Sigmoid colon (tissue), 7 donors: ENCODE measurements around the gene SPTBN2. TPM values are rescaled to one million over a fixed set of nuclear protein-coding genes. Genes with fewer than 3 reads are reported as not detected.

Experiments used
- DNase-seq: peaks from one replicate; pipeline ENCODE4 v3.0.0-alpha.2; 2019
- H3K27ac ChIP-seq, 4 donors: fragments of 200-600 bp; sonication (generic); one replicate each; pipeline ENCODE4 v1.5.1; 2016 to 2019; ENCODE audit warnings: mild to moderate bottlenecking in 1 of 4
- H3K27me3 ChIP-seq, 3 donors: fragments of 200-600 bp; sonication (generic); one replicate each; pipeline ENCODE4 v1.5.1; 2019; ENCODE audit warnings: mild to moderate bottlenecking in 1 of 3
- H3K36me3 ChIP-seq, 4 donors: fragments of 200-600 bp; sonication (generic); one replicate each; pipeline ENCODE4 v1.5.1; 2016 to 2019
- H3K4me1 ChIP-seq, 4 donors: fragments of 200-600 bp; sonication (generic); one replicate each; pipeline ENCODE4 v1.5.1; 2017 to 2019
- H3K4me3 ChIP-seq, 4 donors: fragments of 200-600 bp; sonication (generic); one replicate each; pipeline ENCODE4 v1.5.1; 2017 to 2019; ENCODE audit warnings: mild to moderate bottlenecking in 2 of 4, moderate library complexity in 1 of 4
- H3K9me3 ChIP-seq, 4 donors: fragments of 200-600 bp in 3 of 4; sonication (generic) in 3 of 4; one replicate each; pipeline versions ENCODE4 v1.5.1 to v1.6.1; 2013 to 2019
- CTCF ChIP-seq, 4 experiments: fragments of 450-650 bp in 3 of 4; fragments of 200-600 bp in 1 of 4; IDR thresholded peaks; one replicate each; pipeline ENCODE4 v1.5.1; 2016 to 2019; ENCODE audit warnings: antibody characterized with exemption in 4 of 4, mild to moderate bottlenecking in 3 of 4, moderate library complexity in 2 of 4
- EP300 ChIP-seq, 4 donors: sonication (generic); formaldehyde crosslinking; IDR thresholded peaks; one replicate each; pipeline ENCODE4 v1.6.1; 2017; ENCODE audit warnings: antibody characterized with exemption in 4 of 4
- POLR2A ChIP-seq, 2 donors: fragments of 450-650 bp; IDR thresholded peaks; one replicate each; pipeline ENCODE4 v1.6.1; 2016; ENCODE audit warnings: antibody characterized with exemption in 2 of 2, mild to moderate bottlenecking in 2 of 2, moderate library complexity in 2 of 2
- POLR2AphosphoS5 ChIP-seq, 4 donors: sonication (generic); formaldehyde crosslinking; IDR thresholded peaks; one replicate each; pipeline ENCODE4 v1.6.1; 2017; ENCODE audit warnings: antibody characterized with exemption in 4 of 4
- WGBS, 2 donors: extraction: QIAGEN DNeasy Blood & Tissue Kit; methylation state at CpG; one replicate each; pipeline ENCODE4 v1.1.7; 2013; 5-methylcytosine and 5-hydroxymethylcytosine counted together
- intact Hi-C: fragments of 100-400 bp; cut with DNase I; formaldehyde crosslinking; loops from one replicate; pipeline ENCODE4 v1.15.1; 2023
- polyA plus RNA-seq, 3 donors: library from polyadenylated mRNA; stranded (reverse); fragments of 200-250 nt; gene quantifications; one replicate each; pipeline ENCODE4 v1.2.3, GENCODE V29; 2013
- total RNA-seq, 4 donors: library from RNA; depleted of rRNA; stranded (reverse); fragments of >200 nt; gene quantifications; one replicate each; pipeline ENCODE4 v1.1.0, GENCODE V29; 2016
- donor health status: healthy with polysubstance abuse.
- donor health status: Bipolar disorder and iron deficiency.
- donor health status: healthy.

The SPTBN2 gene
- total and polyA plus RNA-seq, 7 donors, result 0.33 to 5.7 (median 4.2) TPM

- H3K27ac ChIP-seq, result no peak overlapping the region
- no peak for DNase-seq
- H3K27me3 ChIP-seq, result no peaks in the 10 kb centered on the region
- TF ChIP-seq POLR2A (IDR thresholded peaks at IDR 0.05) (no peak), EP300 (IDR thresholded peaks at IDR 0.05) (no peak), CTCF (IDR thresholded peaks at IDR 0.05) (no peak), POLR2AphosphoS5 (IDR thresholded peaks at IDR 0.05) (no peak)
- no peaks in the 10 kb centered on the region for H3K9me3 ChIP-seq
- no peaks in the 10 kb centered on the region for H3K36me3 ChIP-seq
- intact Hi-C loops, result no loop called here
- H3K4me3 ChIP-seq, result no peak overlapping the region
- 92 to 96% methylated on average over 2 of the region's 2 CpGs for WGBS, 2 donors
- no peaks in the 10 kb centered on the region for H3K4me1 ChIP-seq
Measured at GRCh38 chr11:66684635-66685034, 44.4 kb downstream of the SPTBN2 start.

- H3K27ac ChIP-seq, result no peak overlapping the region
- intact Hi-C loops, result no loop called here
- 85 to 92% methylated on average over 8 of the region's 8 CpGs for WGBS, 2 donors
- no peak for DNase-seq
- no peaks in the 10 kb centered on the region for H3K27me3 ChIP-seq
- no peak overlapping the region for H3K4me3 ChIP-seq
- TF ChIP-seq POLR2AphosphoS5 (IDR thresholded peaks at IDR 0.05) (no peak), EP300 (IDR thresholded peaks at IDR 0.05) (no peak), POLR2A (IDR thresholded peaks at IDR 0.05) (no peak), CTCF (IDR thresholded peaks at IDR 0.05) (no peak)
- H3K36me3 ChIP-seq, result no peaks in the 10 kb centered on the region
- peaks cover 0 to under 1% (median under 1%) of the 10 kb centered on the region in 4 donors for H3K4me1 ChIP-seq
- H3K9me3 ChIP-seq, result no peaks in the 10 kb centered on the region
Measured at GRCh38 chr11:66683877-66684276, 45.1 kb downstream of the SPTBN2 start.

GRCh38 chr11:66680966-66681645 is 47.9 kb downstream of the SPTBN2 start:
- no peaks in the 10 kb centered on the region for H3K9me3 ChIP-seq
- intact Hi-C loops, result no loop called here
- 87 to 91% methylated on average over 7 of the region's 7 CpGs for WGBS, 2 donors
- TF ChIP-seq CTCF (IDR thresholded peaks at IDR 0.05), result no peak
- no peak for TF ChIP-seq POLR2AphosphoS5 (IDR thresholded peaks at IDR 0.05)
- TF ChIP-seq EP300 (IDR thresholded peaks at IDR 0.05), result no peak
- TF ChIP-seq POLR2A (IDR thresholded peaks at IDR 0.05), result no peak
- H3K4me3 ChIP-seq, result no peak overlapping the region
- H3K27me3 ChIP-seq, result no peaks in the 10 kb centered on the region
- H3K27ac ChIP-seq, result no peak overlapping the region
- DNase-seq, result no peak
- H3K36me3 ChIP-seq, result no peaks in the 10 kb centered on the region
- peaks cover 0 to 20% (median 12%) of the 10 kb centered on the region in 4 donors for H3K4me1 ChIP-seq

- intact Hi-C loops, result loop anchor here (1.0 to 2.0 kb wide), 5 partner anchors 39 to 269 kb away; partner anchors contain the start of genes BBS1, CCDC87, CCS and RBM4
- WGBS, 2 donors, result 0% methylated on average over 61 of the region's 61 CpGs
- no peak for TF ChIP-seq CTCF (IDR thresholded peaks at IDR 0.05)
- TF ChIP-seq EP300 (IDR thresholded peaks at IDR 0.05), result no peak
- peak; percentile 59 to 72 for TF ChIP-seq POLR2A (IDR thresholded peaks at IDR 0.05)
- TF ChIP-seq POLR2AphosphoS5 (IDR thresholded peaks at IDR 0.05), result peak; percentile 85 to 92 (median 89)
- DNase-seq, result peak; percentile 99
- Histone ChIP-seq H3K4me3 (peak within 1 kb of the TSS; percentile 70 to 83 (median 78)), H3K27ac (peak within 1 kb of the TSS; percentile 94 to 97 (median 96)), H3K36me3 (no peaks in the 10 kb centered on the region), H3K27me3 (no peaks in the 10 kb centered on the region), H3K9me3 (no peaks in the 10 kb centered on the region), H3K4me1 (peaks cover 0 to 51% (median 43%) of the 10 kb centered on the region in 4 donors)
Measured at GRCh38 chr11:66677599-66678375, 51.2 kb downstream of the SPTBN2 start, which contains the start of gene RBM4B. TSS of gene RBM4B (minus strand) at chr11:66677887. CDS start at chr11:66677079, 808 bp downstream.
